Natural killer cell (primary cell): ENCODE measurements around the gene DOP1A. TPM values are rescaled to one million over a fixed set of nuclear protein-coding genes. Genes with fewer than 3 reads are reported as not detected.

Experiments
- ATAC-seq, 3 donors: fragments of 150-1000 bp in 2 of 3; fragments of 200-7000 bp in 1 of 3; cut with Tn5 transposase; 1 replicate in 1 of 3; 2 replicates in 2 of 3; pipeline ENCODE4 v1.10.0; 2021; ENCODE audit warnings: mild to moderate bottlenecking in 2 of 3, moderate library complexity in 2 of 3
- DNase-seq, 2 donors: peaks; one replicate each; pipeline versions ENCODE4 v3.0.0 to v3.0.0-alpha.2; 2013 to 2021; ENCODE audit warnings: mixed read lengths in 1 of 2
- H3K27ac ChIP-seq: one replicate; pipeline ENCODE4 v1.5.1; 2013; ENCODE audit warnings: mild to moderate bottlenecking, low read length
- H3K27me3 ChIP-seq: one replicate; pipeline ENCODE4 v1.6.1; 2013; ENCODE audit warnings: low read length; ENCODE audit not compliant: control insufficient read depth, insufficient read depth
- H3K36me3 ChIP-seq: one replicate; pipeline ENCODE4 v1.6.1; 2013; ENCODE audit warnings: low read length; ENCODE audit not compliant: control insufficient read depth, insufficient read depth
- H3K4me1 ChIP-seq: one replicate; pipeline ENCODE4 v1.6.1; 2013; ENCODE audit warnings: low read length; ENCODE audit not compliant: control insufficient read depth, insufficient read depth
- H3K4me3 ChIP-seq: one replicate; pipeline ENCODE4 v1.5.1; 2013; ENCODE audit warnings: low read length
- H3K9me3 ChIP-seq: one replicate; pipeline ENCODE4 v1.6.1; 2013; ENCODE audit warnings: low read length; ENCODE audit not compliant: control insufficient read depth, insufficient read depth
- H3K27ac Mint-ChIP-seq, 2 donors: one replicate each; pipeline ENCODE4 v1.8.0; 2022; ENCODE audit warnings: mild to moderate bottlenecking in 2 of 2, mixed read lengths in 2 of 2, moderate library complexity in 1 of 2
- H3K27me3 Mint-ChIP-seq, 2 donors: one replicate each; pipeline ENCODE4 v1.8.0; 2022; ENCODE audit warnings: low read depth in 2 of 2, mixed read lengths in 2 of 2
- H3K36me3 Mint-ChIP-seq: one replicate; pipeline ENCODE4 v1.8.0; 2022; ENCODE audit warnings: mixed read lengths
- H3K4me1 Mint-ChIP-seq, 2 donors: one replicate each; pipeline ENCODE4 v1.8.0; 2022; ENCODE audit warnings: mixed read lengths in 2 of 2
- H3K4me3 Mint-ChIP-seq: one replicate; pipeline ENCODE4 v1.8.0; 2022; ENCODE audit warnings: mild to moderate bottlenecking, moderate library complexity, mixed read lengths
- H3K9me3 Mint-ChIP-seq, 2 donors: one replicate each; pipeline ENCODE4 v1.8.0; 2022; ENCODE audit warnings: mixed read lengths in 2 of 2
- WGBS: methylation state at CpG from one replicate; pipeline ENCODE4 v1.1.7; 2013; ENCODE audit warnings: missing lambda C conversion rate; ENCODE audit not compliant: insufficient coverage; 5-methylcytosine and 5-hydroxymethylcytosine counted together
- intact Hi-C: fragments of 100-400 bp; cut with micrococcal nuclease; formaldehyde crosslinking; loops from one replicate; pipeline ENCODE4 v1.14.2; 2022
- total RNA-seq, 4 donors: library from RNA; stranded (reverse); fragments of 120-200 nt in 1 of 4; gene quantifications; one replicate each; pipeline versions ENCODE4 v1.2.3 to v1.2.4, GENCODE V29; 2013 to 2022
- TF ChIP-seq, protein P1 (sequence below): fragments of 200-600 bp; IDR thresholded peaks from one replicate; pipeline ENCODE4 v1.8.0; 2022; ENCODE audit warnings: antibody characterized with exemption

DOP1A gene
- total RNA-seq, 3 donors from 2014 or later (not counting 1 experiment from before 2014, with no cell fraction given): 23.5 to 36.7 (median 30.1) TPM

DNA sequence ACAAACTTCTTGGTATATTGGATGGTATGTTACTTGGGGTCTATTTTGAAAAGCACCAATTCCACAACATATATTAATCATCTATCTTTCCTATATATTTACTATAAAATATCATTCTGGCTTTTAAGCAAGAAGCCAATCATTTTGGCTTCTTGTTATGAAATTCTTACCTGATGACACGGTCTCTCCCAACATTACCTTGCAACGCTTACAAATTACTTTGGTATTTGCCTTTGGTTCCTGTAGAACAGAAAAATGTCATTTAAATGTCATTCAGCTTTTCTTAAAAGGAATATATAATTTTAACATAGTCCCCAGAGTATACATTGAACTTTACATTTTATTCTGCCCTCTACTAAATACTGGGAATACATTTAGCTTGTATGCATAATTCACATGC is 29.2 kb upstream of the DOP1A start:
- H3K27me3 Mint-ChIP-seq: no peaks in the 10 kb centered on the region
- H3K27ac Mint-ChIP-seq: no peak overlapping the region
- TF ChIP-seq, protein P1, sequence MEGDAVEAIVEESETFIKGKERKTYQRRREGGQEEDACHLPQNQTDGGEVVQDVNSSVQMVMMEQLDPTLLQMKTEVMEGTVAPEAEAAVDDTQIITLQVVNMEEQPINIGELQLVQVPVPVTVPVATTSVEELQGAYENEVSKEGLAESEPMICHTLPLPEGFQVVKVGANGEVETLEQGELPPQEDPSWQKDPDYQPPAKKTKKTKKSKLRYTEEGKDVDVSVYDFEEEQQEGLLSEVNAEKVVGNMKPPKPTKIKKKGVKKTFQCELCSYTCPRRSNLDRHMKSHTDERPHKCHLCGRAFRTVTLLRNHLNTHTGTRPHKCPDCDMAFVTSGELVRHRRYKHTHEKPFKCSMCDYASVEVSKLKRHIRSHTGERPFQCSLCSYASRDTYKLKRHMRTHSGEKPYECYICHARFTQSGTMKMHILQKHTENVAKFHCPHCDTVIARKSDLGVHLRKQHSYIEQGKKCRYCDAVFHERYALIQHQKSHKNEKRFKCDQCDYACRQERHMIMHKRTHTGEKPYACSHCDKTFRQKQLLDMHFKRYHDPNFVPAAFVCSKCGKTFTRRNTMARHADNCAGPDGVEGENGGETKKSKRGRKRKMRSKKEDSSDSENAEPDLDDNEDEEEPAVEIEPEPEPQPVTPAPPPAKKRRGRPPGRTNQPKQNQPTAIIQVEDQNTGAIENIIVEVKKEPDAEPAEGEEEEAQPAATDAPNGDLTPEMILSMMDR: no peak
- 100% methylated on average over 2 of the region's 2 CpGs for WGBS
- H3K27ac ChIP-seq: no peak overlapping the region
- H3K4me1 Mint-ChIP-seq: no peaks in the 10 kb centered on the region
- intact Hi-C loops: no loop called here
- no peak overlapping the region for H3K4me3 ChIP-seq
- H3K4me1 ChIP-seq: no peaks in the 10 kb centered on the region
- H3K9me3 ChIP-seq: no peaks in the 10 kb centered on the region
- no peak overlapping the region for H3K4me3 Mint-ChIP-seq
- no peaks in the 10 kb centered on the region for H3K27me3 ChIP-seq
- H3K36me3 Mint-ChIP-seq: peaks cover 7% of the 10 kb centered on the region
- H3K9me3 Mint-ChIP-seq: no peaks in the 10 kb centered on the region
- ATAC-seq (no peak), DNase-seq (no peak)
- H3K36me3 ChIP-seq: no peaks in the 10 kb centered on the region

DNA sequence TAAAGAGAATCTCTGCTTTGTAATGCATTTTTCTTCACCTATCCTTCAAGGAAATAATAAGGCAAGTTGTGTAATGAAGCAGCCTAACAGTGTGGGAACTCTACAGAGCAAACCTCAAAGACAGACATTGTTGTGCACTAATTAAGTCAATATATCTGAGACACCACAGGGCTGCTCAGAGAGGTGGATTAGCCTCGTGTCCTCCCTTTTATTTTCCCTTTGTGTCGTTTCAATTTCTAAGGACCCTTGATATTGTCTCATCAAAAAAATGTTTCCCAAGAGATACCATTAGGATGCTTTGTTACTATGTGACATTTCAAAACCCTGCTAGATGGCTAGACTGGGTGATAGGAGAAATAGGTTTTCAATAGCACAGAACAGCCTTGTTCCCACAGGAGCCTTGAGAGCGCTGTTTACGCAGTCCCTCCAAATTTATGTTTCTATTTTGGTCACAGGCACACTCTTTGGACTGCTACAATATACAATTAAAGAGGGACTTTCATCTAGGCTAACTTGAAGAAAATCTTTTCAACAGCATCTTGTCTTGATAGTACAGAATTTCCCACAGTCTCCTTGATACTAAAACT is 24.9 kb upstream of the DOP1A start:
- no peak for DNase-seq
- Histone ChIP-seq H3K4me3 (no peak overlapping the region), H3K36me3 (no peaks in the 10 kb centered on the region), H3K27ac (no peak overlapping the region), H3K4me1 (no peaks in the 10 kb centered on the region), H3K9me3 (no peaks in the 10 kb centered on the region), H3K27me3 (no peaks in the 10 kb centered on the region)
- no peaks in the 10 kb centered on the region for H3K9me3 Mint-ChIP-seq
- H3K27ac Mint-ChIP-seq: no peak overlapping the region
- ATAC-seq: no peak
- H3K4me1 Mint-ChIP-seq: no peaks in the 10 kb centered on the region
- intact Hi-C loops: no loop called here
- WGBS: 96% methylated on average over 4 of the region's 4 CpGs
- TF ChIP-seq, protein P1: no peak
- no peaks in the 10 kb centered on the region for H3K36me3 Mint-ChIP-seq
- H3K4me3 Mint-ChIP-seq: no peak overlapping the region
- H3K27me3 Mint-ChIP-seq: no peaks in the 10 kb centered on the region

DNA sequence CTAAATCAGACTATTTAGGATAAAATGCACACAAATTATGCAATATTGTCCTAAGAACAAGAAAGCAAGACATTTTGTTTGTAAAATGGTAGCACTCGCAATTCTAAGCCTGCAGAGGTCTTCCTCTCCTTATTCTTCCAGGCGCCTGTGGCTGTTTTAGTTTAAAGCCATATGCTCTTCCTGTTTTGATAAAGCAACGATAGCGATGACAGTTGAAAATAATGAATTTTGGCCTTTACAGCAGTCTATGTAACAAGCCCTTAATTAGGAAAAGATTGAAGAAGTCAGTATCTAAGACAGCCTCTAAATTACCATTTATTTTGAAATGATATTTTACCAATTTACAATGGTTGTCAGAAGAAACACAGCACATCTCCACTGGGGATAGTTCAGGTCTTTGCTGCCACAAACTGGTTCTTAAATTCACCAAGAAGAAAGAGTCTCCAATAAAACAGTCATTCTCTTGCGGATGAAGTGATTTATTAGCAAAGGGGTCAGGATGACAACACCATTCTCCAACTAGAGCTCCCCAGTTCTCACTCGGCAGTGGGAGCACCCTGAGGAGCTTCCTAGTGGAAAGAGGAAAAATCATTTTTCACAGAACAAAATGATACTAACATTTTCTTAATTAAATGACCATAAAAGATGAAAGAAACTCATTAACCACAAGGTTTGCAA is 23.2 kb upstream of the DOP1A start:
- no peaks in the 10 kb centered on the region for H3K27me3 ChIP-seq
- no peak for ATAC-seq
- no peaks in the 10 kb centered on the region for H3K27me3 Mint-ChIP-seq
- H3K4me1 Mint-ChIP-seq: no peaks in the 10 kb centered on the region
- no peak overlapping the region for H3K4me3 ChIP-seq
- no peak overlapping the region for H3K4me3 Mint-ChIP-seq
- no peaks in the 10 kb centered on the region for H3K9me3 ChIP-seq
- H3K9me3 Mint-ChIP-seq: no peaks in the 10 kb centered on the region
- H3K36me3 ChIP-seq: no peaks in the 10 kb centered on the region
- TF ChIP-seq, protein P1: no peak
- no peak for DNase-seq
- 94% methylated on average over 5 of the region's 6 CpGs for WGBS
- intact Hi-C loops: no loop called here
- no peak overlapping the region for H3K27ac ChIP-seq
- H3K36me3 Mint-ChIP-seq: no peaks in the 10 kb centered on the region
- no peak overlapping the region for H3K27ac Mint-ChIP-seq
- H3K4me1 ChIP-seq: no peaks in the 10 kb centered on the region
